Measurements from ENCODE around the gene ADGRE3.
"Not testable (repeated sequence)": the region's sequence is repeated elsewhere in the genome, so short reads cannot be mapped to it uniquely, and the experiment has no call there.

The ADGRE3 gene

DNA sequence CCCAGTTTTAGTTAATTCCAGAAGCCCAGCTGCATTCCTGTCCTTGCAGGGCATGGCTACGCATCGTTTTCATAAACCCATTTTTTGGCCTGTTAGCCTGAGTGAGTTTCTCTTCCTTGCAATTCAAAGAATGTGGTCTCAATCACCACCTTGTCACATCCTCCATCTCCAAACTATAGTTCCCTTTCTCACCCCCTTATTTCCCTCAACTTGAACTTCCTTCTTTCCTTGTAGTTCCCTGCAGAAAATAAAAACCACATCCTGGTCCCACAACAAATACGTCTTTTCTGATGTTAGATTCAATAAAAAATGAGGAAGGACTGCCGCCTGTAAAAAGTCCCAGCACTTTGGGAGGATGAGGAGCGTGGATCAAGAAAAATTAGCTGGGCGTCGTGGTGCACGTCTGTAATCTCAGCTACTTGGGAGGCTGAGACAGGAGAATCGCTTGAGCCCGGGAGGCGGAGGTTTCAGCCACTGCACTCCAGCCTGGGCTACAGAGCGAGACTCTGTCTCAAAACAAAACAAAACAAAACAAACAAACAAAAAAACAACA, 13.2 kb downstream of the ADGRE3 start:
- peak; percentile 68 to 76 for DNase-seq

DNA sequence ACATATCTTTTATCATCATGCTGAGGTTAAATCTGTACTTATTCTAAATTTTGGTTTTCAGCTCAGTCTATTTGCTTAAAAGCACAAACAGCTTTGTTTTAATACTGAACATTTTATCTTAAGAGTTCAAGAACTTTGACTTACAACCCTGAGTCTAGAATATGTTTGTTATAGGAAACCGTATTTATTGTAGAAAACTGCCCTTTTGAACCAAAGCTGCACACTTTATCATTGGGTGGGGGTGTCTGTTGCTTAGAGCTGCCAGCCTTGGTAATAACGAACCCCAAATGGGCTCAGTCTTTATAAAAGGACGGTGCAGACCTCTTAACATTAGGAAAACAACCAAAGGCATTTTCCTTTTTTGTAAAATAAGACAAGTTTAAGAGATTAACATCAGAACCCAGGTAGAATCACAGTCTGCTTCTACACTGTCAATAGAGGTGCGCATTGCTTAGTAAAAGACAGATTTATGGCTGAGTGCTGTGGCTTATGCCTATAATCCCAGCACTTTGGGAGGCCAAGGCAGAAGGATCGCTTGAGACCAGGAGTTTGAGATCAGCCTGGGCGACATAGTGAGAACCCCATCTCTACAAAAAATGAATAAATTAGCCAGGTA, 14.7 kb downstream of the ADGRE3 start:
- no peak for DNase-seq

DNA sequence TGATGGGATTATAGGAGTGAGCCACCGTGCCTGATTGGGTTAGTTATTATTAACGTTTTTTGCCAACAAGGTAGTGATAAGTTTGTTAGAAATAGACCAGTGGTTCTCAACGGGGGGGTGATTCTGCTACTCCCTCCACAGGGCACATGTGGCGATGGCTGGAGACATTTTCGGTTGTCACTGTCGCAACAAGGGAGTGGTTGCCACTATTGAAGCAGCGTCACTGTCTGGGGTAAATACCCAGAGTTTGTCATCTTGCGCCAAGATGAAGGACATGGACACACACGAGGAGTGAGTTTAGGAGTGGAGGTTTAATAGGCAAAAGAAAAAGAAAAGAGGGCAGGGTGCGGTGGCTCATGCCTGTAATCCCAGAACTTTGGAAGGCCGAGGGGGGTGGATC, 18.9 kb downstream of the ADGRE3 start:
- no peak for DNase-seq

DNA sequence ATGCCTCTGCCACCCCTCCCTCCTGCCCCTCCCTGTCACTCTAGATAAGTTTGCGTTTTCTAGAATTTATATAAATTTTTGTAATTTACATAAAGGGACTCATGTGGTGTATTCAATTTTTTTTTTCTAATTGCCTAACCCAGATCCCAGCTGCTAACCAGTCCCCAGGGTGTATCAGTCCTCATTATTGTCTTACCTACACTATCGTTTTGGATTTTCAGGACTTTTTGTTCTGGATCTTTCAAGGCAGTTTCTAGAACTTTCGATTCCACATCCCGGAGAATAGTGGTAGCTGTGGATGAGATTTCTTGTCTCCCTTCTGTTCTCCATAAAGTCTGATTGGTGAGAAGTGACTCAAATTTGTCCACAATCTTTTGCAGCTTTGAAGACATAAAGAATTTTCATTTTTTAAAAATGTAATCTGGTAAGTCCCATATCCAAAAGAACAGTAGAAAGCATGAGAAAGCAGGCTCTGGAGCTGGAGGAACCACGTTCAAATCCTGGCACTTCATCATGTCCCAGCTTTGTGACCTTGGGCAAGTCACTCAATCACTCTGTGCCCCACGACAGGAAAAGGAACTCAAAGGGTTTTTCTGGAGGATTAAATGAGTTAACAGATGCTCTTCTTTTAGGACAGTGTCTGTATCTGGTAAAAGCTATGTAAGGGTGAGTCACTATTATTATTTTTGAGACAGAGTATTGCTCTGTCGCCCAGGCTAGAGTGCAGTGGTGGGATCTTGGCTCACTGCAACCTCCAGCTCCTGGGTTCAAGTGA, 19.7 kb downstream of the ADGRE3 start:
- DNase-seq, result no peak

DNA sequence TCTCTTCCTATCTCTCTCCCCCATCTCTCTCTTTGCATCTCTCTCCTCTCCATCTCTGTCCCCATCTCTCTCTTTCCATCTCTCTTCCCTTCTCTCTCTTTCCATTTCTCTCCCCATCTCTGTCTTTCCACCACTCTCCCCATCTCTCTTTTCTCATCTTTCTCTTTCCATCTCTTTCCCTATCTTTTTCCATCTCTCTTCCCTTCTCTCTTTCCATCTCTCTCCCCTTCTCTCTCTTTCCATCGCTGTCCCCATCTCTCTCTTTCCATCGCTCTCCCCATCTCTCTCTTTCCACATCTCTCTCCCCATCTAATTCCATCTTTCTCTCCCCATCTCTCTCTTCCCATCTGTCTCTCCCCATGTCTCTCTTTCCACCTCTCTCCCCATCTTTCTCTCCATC, 24.5 kb downstream of the ADGRE3 start:
- no peak for DNase-seq

DNA sequence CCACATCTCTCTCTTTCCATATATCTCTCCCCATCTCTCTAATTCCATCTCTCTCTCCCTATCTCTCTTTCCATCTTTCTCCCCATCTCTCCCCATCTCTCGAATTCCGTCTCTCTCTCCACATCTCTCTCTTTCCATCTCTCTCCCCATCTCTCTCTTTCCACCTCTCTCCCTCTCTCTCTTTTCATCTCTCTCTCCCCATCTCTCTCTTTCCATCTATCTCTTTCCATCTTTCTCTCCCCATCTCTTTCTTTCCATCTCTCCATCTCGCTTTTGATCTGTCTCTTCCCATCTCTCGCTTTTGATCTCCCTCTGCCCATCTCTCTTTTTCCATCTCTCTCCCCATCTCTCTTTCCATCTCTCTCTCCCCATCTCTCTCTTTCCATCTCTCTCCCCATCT, 25.6 kb downstream of the ADGRE3 start:
- no peak for DNase-seq

DNA sequence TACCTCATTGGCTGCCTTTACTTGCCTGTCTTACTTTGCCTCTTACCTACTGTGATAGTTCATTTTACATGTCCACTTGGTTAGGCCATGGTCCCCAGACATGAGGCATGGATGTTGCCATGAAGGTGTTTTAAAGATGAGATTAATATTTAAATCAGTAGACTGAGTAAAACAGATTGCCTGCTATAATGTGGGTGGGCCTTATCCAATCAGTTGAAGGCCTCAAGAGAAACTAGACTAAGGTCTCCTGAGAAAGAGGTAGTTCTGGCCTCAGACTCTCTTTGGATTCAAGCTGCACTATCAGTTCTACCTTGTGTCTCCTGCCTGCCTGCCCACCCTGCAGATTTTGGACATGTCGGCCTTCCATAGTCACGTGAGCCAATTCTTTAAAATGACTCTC, 26.1 kb downstream of the ADGRE3 start:
- no peak for DNase-seq

DNA sequence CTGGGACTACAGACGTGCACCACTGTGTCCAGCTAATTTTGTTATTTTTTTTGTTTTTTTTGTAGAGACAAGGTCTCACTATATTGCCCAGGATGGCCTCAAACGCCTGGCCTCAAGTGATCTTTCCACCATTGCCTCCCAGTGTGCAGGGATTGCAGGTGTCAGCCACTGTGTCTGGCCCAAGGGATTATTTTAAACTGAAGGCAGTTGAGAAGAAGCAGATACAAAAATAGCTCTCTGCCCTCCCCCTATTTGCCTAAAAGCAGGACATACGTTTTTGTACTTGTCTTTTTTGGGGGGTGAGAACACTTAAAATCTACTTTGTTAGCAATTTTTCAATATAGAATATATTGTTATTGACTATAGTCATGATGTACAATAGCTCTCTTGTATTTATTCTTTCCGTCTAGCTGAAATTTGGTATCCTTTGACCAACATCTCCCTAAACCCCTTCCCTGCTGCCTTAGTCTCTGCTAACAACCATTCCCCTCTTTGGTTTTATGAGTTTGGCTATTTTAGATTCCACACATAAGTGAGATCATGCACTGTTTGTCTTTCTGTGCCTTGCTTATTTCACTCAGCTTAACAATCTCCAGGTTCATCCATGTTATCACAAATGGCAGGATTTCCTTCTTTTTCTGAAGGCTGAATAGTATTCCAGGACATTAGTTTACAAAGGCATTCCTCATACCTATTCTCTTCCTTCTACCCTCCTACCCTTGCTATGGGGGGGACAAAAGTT, 34.9 kb downstream of the ADGRE3 start:
- DNase-seq, result no peak

DNA sequence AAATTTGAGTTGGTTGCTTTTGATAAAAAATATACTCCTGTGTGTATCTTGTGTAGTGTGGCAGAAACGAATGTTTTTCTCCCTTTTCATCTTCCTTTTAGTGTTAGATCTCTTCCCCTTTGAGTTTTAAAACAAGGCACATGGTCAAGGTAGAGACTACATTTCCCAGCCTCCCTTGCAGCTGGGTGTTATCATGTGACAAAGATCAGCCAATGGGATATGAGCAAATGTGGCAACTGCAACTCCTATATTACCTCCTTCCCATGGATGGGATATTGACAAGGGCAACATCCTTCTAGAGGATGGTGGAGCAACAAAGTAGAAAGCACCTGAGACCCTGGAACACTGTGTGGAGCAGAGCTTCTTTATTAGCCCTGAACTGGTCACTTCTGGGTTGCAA, 42.4 kb downstream of the ADGRE3 start:
- DNase-seq, result peak; percentile 39 to 43

DNA sequence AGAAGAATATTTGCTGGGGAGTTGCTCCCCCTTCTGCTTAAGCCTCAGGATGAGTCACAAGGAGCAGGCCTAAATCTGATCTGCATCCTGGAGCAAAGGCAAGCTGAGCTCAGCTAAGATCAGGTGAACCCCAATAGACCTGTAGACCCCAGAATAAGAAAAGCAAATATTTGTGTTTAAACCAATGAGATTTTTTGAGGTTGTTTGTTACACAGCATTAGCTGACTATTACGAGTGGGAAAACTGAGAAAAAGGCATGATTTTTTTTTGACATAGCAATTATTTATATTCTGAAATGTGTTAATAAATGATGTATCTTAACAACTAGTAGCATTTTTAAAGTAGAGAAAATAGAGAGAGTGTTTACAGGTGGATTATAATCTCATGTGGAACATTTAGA, 45.1 kb downstream of the ADGRE3 start:
- no peak for DNase-seq

DNA sequence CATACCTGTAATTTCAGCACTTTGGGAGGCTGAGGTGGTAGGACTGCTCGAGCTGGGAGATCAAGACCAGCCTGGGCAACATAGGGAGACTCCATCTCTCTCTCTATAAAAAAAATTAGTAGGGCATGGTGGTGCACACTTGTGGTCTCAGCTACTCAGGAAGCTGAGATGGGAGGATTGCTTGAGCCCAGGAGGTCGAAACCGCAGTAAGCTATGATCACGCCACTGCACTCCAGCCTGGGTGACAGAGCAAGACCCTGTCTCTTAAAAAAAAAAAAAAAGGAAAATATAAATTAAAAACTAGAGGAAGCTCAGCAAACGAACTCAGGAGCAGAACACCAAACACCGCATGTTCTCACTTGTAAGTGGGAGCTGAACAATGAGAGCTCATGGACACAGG, 50.2 kb downstream of the ADGRE3 start:
- not testable (repeated sequence) for DNase-seq

DNA sequence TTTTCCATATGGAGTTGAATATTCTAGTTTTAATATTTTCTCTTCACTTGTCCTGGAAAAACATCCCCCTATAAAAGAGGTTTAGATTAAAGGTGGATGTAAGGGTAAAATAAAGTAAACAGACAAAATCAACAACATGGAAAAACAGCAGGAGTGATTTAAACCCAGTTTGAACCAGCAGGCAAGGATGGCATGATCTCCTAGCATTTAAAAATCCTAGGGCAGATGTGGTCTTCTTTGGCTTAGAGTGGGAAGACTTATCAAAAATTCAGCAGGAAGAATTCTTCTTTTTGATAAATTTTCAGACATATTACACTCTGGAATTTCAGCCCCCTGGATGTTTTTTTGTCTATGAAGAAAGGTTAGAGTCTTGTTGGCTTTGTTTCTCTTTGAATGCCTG, 55.2 kb downstream of the ADGRE3 start:
- no peak for DNase-seq

DNA sequence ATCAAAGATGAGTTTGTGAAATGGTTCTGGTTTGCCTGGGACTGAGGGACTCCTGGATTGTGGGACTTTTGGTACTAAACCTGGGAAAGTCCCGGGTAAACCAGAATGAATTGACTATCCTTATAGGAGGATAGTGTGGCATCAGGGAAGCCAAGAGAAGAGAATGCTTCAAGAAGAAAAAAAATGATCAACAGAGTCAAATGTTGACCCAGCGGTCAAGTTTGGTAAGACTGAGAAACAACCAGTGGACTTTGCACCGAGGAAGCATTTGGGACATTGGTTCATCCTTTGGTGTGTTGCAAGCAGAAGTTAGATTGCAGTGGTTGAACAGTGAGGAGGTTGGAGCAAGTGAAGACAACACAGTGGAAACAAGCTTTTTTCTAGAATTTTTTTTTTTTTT, 58.2 kb downstream of the ADGRE3 start:
- DNase-seq, result no peak

DNA sequence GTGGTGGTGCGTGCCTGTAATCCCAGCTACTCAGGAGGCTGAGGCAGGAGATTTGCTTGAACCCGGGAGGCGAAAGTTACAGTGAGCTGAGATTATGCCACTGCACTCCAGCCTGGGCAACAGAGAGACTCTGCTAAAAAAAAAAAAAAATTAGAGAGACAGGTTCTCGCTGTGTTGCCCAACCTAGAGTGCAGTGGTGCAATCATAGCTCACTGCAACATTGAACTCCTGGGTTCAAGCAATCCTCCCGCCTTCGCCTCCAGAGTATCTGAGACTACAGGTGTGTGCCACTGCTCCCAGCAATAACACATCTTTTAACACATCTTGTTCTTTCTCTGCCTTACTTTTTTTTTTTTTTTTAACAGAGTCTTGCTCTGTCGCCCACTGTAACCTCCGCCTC, 59.0 kb downstream of the ADGRE3 start:
- no peak for DNase-seq

DNA sequence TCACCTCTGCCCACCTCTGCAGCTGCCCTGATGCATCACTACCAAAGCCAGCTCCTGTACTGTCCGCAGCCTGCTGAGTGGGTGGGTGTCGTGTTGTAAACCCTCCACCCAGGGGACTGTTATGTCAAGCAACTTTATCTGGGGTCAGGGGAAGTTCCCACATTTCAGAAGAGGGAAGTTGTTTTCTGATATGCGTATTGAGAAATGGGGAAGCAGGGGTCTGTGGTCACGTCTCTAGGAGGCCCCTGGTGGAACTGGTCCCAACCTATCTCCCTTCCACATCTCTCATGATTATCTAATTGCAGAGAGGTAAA, 60.6 kb downstream of the ADGRE3 start:
- peak; percentile 91 to 92 for DNase-seq

DNA sequence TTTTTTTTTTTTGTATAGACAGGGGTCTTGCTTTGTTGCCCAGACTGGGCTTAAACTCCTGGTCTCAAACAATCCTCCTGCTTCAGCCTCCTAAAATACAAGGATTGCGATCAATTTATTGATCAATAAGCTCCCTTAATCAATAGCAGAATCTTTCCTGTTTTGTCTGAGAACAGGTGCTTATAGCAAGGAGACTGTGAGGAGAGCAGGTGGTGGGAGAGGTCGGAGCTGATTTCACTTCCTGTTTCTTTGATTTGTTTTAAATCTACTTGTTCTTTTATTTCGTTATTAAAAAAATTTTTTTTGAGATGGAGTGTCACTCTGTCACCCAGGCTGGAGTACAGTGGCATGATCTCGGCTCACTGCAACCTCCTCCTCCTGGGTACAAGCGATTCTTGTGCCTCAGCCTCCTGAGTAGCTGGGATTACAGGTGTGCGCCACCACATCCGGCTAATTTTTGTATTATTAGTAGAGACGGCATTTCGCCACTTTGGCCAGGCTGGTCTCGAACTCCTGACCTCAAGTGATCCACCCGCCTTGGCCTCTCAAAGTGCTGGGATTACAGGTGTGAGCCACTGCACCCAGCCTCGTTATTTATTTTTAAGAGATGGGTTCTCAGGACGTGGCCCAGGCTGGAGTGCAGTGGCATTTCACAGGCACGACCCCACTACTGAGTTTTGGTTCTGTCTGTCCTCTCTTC, 61.1 kb downstream of the ADGRE3 start:
- DNase-seq, result not testable (repeated sequence)

DNA sequence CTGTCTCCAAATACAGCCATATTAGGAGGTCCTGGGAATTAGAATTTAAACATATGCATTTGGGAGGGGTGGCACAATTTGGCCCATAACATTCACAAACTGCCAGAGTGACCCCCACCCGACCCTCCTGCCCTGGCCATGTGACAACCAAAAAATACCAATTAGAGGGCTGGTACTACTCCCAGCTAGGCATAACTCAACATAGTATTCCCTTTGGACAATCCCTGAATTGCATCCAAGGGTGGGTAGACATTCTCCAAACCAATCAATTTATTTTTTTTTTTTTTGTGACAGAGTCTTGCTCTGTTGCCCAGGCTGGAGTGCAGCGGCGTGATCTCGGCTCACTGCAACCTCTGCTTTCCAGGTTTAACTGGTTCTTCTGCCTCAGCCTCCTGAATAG, 62.0 kb downstream of the ADGRE3 start:
- DNase-seq, result no peak

DNA sequence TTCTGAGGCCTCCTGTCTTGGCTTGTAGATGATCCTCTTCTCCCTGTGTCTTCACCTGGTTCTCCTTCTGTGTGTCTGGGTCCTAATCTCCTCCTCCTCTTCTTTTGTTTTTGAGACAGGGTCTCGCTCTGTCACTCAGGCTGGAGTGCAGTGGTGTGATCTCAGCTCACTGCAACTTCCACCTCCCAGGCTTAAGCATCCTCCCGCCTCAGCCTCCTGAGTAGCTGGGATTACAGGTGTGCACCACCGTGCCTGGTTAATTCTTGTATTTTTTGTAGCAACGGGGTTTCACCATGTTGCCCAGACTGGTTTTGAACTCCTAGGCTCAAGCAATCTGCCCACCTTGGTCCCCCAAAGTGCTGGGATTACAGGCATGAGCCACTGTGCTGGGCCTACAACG, 62.4 kb downstream of the ADGRE3 start:
- not testable (repeated sequence) for DNase-seq

DNA sequence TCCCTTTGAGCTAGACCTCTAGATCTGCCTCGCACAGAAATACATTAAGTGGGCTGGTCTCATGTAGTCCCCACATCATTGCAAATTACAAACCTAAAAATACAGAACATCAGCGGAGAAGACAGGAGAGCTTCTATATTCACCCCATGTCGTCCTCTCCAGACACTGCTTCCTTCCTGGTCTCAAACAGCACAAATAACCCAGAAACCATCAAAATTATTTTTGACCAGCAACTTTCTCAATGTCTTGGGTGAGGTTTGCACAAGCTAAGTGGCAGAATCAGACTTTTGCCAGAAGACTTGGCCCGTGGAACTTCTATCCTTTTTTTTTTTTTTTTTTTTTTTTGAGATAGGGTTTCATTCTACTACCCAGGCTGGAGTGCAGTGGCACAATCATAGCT, 63.6 kb downstream of the ADGRE3 start:
- DNase-seq, result peak; percentile 26 to 49

DNA sequence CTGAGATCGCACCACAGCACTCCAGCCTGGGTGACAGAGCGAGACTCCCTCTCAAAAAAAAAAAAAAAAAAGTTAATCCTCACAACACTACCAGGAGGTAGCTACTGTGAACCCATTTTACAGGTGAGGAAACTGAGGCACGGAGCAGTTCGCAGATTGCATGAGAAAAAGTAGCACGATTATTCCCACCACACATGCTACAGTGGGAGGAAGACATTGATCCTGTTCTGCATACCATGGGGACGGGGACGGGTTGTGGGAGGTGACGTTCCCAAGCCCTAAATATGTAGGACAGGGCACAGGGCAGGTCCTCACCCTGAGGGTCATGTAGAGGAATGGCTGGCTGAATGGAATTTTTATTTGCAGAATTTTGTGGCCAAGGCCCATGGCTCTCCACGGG, 68.0 kb downstream of the ADGRE3 start:
- DNase-seq, result no peak

DNA sequence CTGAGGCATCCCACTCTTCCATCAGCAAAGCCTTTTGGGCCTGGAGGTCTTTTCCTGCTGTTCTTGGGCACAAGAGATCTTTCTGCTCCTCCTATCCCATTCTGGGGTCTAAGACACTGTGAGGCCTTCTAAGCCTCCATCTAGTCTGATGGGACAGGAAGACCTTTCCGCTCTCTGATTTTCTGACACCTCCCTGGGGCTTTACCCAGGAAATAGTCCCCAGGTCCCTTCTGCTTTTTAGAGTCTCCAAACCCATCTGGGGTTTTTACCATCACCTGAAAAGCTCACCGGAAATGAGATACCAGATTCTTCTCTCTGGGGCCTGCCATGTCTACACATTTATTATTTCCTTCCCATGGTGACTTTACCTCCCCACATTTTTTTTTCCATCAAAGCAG, 70.7 kb downstream of the ADGRE3 start:
- DNase-seq, result no peak

DNA sequence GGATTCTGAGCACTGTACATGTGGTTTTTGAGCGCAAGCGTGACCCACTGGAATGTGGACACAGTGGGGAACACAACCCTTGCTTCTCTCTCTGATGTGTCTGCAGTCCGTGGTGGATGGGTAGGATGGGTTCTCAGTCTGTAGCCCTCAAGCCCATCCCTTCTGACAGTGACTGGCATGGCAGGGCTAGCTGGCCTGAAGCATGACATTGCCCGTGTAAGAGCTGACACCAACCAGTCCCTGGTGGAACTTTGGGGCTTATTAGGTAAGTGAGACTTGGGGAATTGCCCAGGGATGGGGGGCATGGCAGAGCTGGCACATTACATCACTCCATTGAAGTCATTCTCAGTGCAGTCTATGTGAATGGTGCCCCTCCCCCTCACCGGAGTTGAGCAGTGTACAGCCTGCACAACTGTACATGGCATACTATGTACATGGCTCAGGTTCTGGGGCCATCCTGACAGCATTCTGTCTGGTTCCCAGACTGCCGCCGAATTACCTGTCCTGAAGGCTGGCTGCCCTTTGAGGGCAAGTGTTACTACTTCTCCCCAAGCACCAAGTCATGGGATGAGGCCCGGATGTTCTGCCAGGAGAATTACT, 75.0 kb downstream of the ADGRE3 start:
- DNase-seq, result no peak

DNA sequence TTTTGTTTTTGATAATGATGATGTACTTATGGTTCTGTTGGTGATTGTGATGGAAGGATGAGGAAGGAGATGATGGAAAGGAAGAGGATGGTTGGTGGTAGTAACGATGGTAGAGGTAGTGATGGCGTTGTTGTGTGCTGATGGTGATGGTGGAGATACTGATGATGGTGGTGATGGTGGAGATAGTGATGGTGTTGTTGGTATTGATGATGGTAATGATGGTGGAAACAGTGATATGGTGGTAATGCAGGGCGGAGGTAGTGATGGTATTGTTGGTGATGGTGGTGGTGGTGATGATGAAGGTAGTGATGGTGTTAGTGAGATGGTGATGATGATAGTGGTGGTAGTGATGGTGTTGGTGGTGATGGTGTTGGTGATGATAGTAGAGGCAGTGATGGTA, 79.1 kb downstream of the ADGRE3 start:
- DNase-seq, result no peak

Measured in Kasumi-1 (cell line).